ENCODE data around the gene ARHGEF6.

- no peak for TF ChIP-seq CTCF (conservative IDR thresholded peaks at IDR 0.05; ENCODE audit: low read length)
- no peak for TF ChIP-seq EZH2phosphoT487 (IDR thresholded peaks at IDR 0.05; ENCODE audit: borderline replicate concordance, low read depth, low read length)
Observed at GRCh38 chrX:136764206-136764605, 16.5 kb downstream of the ARHGEF6 start.
